H1 (cell line): Measurements from ENCODE around the gene SERPINB6. TPM values are rescaled to one million over a fixed set of nuclear protein-coding genes. Genes with fewer than 3 reads are reported as not detected.

Experiments
- CTCF ChIA-PET: fragments of 300-600 bp; sonication (Branson Sonifier 250); formaldehyde crosslinking; loops from one replicate; lab custom pipeline; 2021; ENCODE audit not compliant: partially characterized antibody; lab: Charles Lee
- POLR2A ChIA-PET: fragments of 300-600 bp; sonication (Branson Sonifier 250); formaldehyde crosslinking; loops from one replicate; lab custom pipeline; 2021; ENCODE audit warnings: inconsistent platforms; ENCODE audit not compliant: partially characterized antibody; lab: Charles Lee
- DNase-seq, 2 experiments: peaks; one replicate each; pipeline versions ENCODE4 v3.0.0 to v3.0.0-alpha.2; 2010 to 2022; ENCODE audit warnings: low spot score in 2 of 2, low read depth in 1 of 2, mixed read lengths in 1 of 2
- FAIRE-seq: peaks from 2 replicates; lab custom pipeline; 2011; peaks lifted over from hg19 to GRCh38; lab: Jason Lieb, UNC
- H2AFZ ChIP-seq: 2 replicates; pipeline ENCODE4 v1.8.1; 2012; ENCODE audit warnings: low read length, inconsistent platforms
- H2AK5ac ChIP-seq: 2 replicates; pipeline ENCODE4 v1.6.1; 2013; ENCODE audit warnings: low read depth, low read length
- H2BK120ac ChIP-seq: replicated peaks from 2 replicates; pipeline ENCODE3; 2013; ENCODE audit warnings: low read depth, low read length, inconsistent platforms
- H2BK12ac ChIP-seq: 2 replicates; pipeline ENCODE4 v1.6.1; 2013; ENCODE audit warnings: low read depth, low read length
- H2BK15ac ChIP-seq: 2 replicates; pipeline ENCODE4 v1.6.1; 2013; ENCODE audit warnings: low read length
- H2BK20ac ChIP-seq: 2 replicates; pipeline ENCODE4 v1.6.1; 2013; ENCODE audit warnings: low read length
- H2BK5ac ChIP-seq: 2 replicates; pipeline ENCODE4 v1.6.1; 2013; ENCODE audit warnings: low read depth, low read length
- H3K14ac ChIP-seq: 2 replicates; pipeline ENCODE4 v1.6.1; 2013; ENCODE audit warnings: inconsistent platforms; ENCODE audit not compliant: insufficient read length
- H3K18ac ChIP-seq: 2 replicates; pipeline ENCODE4 v1.6.1; 2013; ENCODE audit warnings: low read length; ENCODE audit errors: extremely low read depth
- H3K23ac ChIP-seq: 2 replicates; pipeline ENCODE4 v1.6.1; 2013; ENCODE audit warnings: inconsistent platforms; ENCODE audit not compliant: insufficient read length
- H3K23me2 ChIP-seq: 2 replicates; pipeline ENCODE4 v1.6.1; 2013; ENCODE audit warnings: low read depth, low read length
- H3K27ac ChIP-seq: 2 replicates; pipeline ENCODE4 v1.6.1; 2011; ENCODE audit warnings: low read depth, low read length, inconsistent platforms
- H3K27me3 ChIP-seq, 4 experiments: replicated peaks in 1 of 4; 1 replicate in 1 of 4; 2 replicates in 3 of 4; pipeline versions ENCODE4 v1.6.1 to v1.8.1; 2011 to 2013; ENCODE audit warnings: low read length in 3 of 4, mild to moderate bottlenecking in 3 of 4, inconsistent platforms in 2 of 4, mixed read lengths in 2 of 4, moderate library complexity in 1 of 4; ENCODE audit not compliant: control insufficient read depth in 3 of 4, insufficient read depth in 3 of 4; ENCODE audit errors: extremely low read depth in 1 of 4
- H3K36me3 ChIP-seq, 4 experiments: 2 replicates each; pipeline versions ENCODE4 v1.6.1 to v1.8.1; 2011 to 2013; ENCODE audit warnings: mild to moderate bottlenecking in 4 of 4, low read length in 3 of 4, moderate library complexity in 2 of 4, control low read depth in 1 of 4, inconsistent platforms in 1 of 4; ENCODE audit not compliant: insufficient read depth in 4 of 4, control insufficient read depth in 2 of 4
- H3K4ac ChIP-seq: replicated peaks from 2 replicates; pipeline ENCODE3; 2013; ENCODE audit warnings: low read length, low read depth, mixed read lengths, inconsistent platforms; ENCODE audit not compliant: insufficient read length
- H3K4me1 ChIP-seq, 4 experiments: replicated peaks in 1 of 4; 1 replicate in 1 of 4; 2 replicates in 3 of 4; pipeline versions ENCODE4 v1.6.1 to v1.8.1; 2011 to 2013; ENCODE audit warnings: low read length in 3 of 4, inconsistent platforms in 2 of 4, mixed read lengths in 1 of 4; ENCODE audit not compliant: insufficient read depth in 4 of 4, control insufficient read depth in 3 of 4
- H3K4me2 ChIP-seq, 2 experiments: 2 replicates each; pipeline versions ENCODE4 v1.6.1 to v1.8.1; 2011 to 2013; ENCODE audit warnings: low read depth in 2 of 2, low read length in 2 of 2, control low read depth in 1 of 2, inconsistent platforms in 1 of 2, mild to moderate bottlenecking in 1 of 2; ENCODE audit not compliant: insufficient read depth in 1 of 2
- H3K4me3 ChIP-seq, 4 experiments: fragments of 200-600, 300-600 bp in 1 of 4; sonication (generic), shearing (Covaris generic), sonication (Bioruptor Twin) in 1 of 4; 2 replicates each; pipeline versions ENCODE4 v1.5.1 to v1.8.1; 2011 to 2016; ENCODE audit warnings: low read length in 4 of 4, low read depth in 3 of 4, control low read depth in 2 of 4, inconsistent platforms in 2 of 4, mild to moderate bottlenecking in 2 of 4, mixed read lengths in 1 of 4, moderate library complexity in 1 of 4; ENCODE audit not compliant: insufficient read depth in 2 of 4; ENCODE audit errors: extremely low read depth in 1 of 4
- H3K56ac ChIP-seq: replicated peaks from 2 replicates; pipeline ENCODE3; 2013; ENCODE audit warnings: low read depth, mild to moderate bottlenecking, mixed read lengths, low read length, inconsistent platforms; ENCODE audit not compliant: insufficient read length
- H3K79me1 ChIP-seq: 2 replicates; pipeline ENCODE4 v1.6.1; 2013; ENCODE audit warnings: low read depth, low read length, control low read depth
- H3K79me2 ChIP-seq, 2 experiments: 2 replicates each; pipeline versions ENCODE4 v1.6.1 to v1.8.1; 2012 to 2013; ENCODE audit warnings: low read length in 2 of 2, mild to moderate bottlenecking in 2 of 2, inconsistent platforms in 1 of 2; ENCODE audit not compliant: insufficient read depth in 2 of 2, control insufficient read depth in 1 of 2
- H3K9ac ChIP-seq, 4 experiments: replicated peaks in 1 of 4; 1 replicate in 1 of 4; 2 replicates in 3 of 4; pipeline versions ENCODE4 v1.6.1 to v1.8.1; 2011 to 2013; ENCODE audit warnings: low read depth in 3 of 4, low read length in 3 of 4, control low read depth in 2 of 4, mild to moderate bottlenecking in 2 of 4, moderate library complexity in 2 of 4, inconsistent platforms in 1 of 4; ENCODE audit errors: extremely low read depth in 1 of 4
- H3K9me3 ChIP-seq, 2 experiments: 2 replicates each; pipeline versions ENCODE4 v1.6.1 to v1.8.1; 2012 to 2013; ENCODE audit warnings: mild to moderate bottlenecking in 2 of 2, moderate library complexity in 2 of 2, control low read depth in 1 of 2, inconsistent platforms in 1 of 2, low read depth in 1 of 2, low read length in 1 of 2, mixed read lengths in 1 of 2; ENCODE audit not compliant: insufficient read depth in 2 of 2
- H4K20me1 ChIP-seq, 2 experiments: replicated peaks in 1 of 2; 2 replicates each; pipeline versions ENCODE3 to v1.8.1; 2011 to 2013; ENCODE audit warnings: inconsistent platforms in 2 of 2, low read length in 2 of 2, mild to moderate bottlenecking in 1 of 2; ENCODE audit not compliant: insufficient read depth in 2 of 2, control insufficient read depth in 1 of 2
- H4K5ac ChIP-seq: 2 replicates; pipeline ENCODE4 v1.6.1; 2013; ENCODE audit warnings: low read length, low read depth, mixed read lengths, inconsistent platforms; ENCODE audit not compliant: insufficient read length
- H4K8ac ChIP-seq: 2 replicates; pipeline ENCODE4 v1.8.0; 2013; ENCODE audit warnings: mild to moderate bottlenecking, moderate library complexity, low read length, inconsistent platforms; ENCODE audit not compliant: insufficient read depth; ENCODE audit errors: extremely low read depth
- H4K91ac ChIP-seq: replicated peaks from 2 replicates; pipeline ENCODE3; 2013; ENCODE audit warnings: low read length, mixed read lengths, inconsistent platforms; ENCODE audit not compliant: insufficient read length
- CREB1 ChIP-seq: IDR thresholded peaks from 2 replicates; pipeline ENCODE4 v1.6.1; 2012; ENCODE audit warnings: inconsistent platforms
- JUN ChIP-seq: IDR thresholded peaks from 2 replicates; pipeline ENCODE4 v1.6.1; 2011; ENCODE audit warnings: low read depth, mild to moderate bottlenecking, improper control_type of control experiment, low read length
- KDM1A ChIP-seq: fragments of 200-600, 300-600 bp; sonication (generic); IDR thresholded peaks from 2 replicates; pipeline ENCODE4 v1.7.1; 2016; ENCODE audit warnings: mild to moderate bottlenecking, low read length, borderline replicate concordance
- MAFK ChIP-seq: IDR thresholded peaks from 2 replicates; pipeline ENCODE4 v1.6.1; 2012; ENCODE audit warnings: low read depth, mild to moderate bottlenecking, improper control_type of control experiment, low read length
- NRF1 ChIP-seq: IDR thresholded peaks from 2 replicates; pipeline ENCODE4 v1.6.1; 2011; ENCODE audit warnings: mild to moderate bottlenecking, low read depth, low read length, improper control_type of control experiment
- POLR2A ChIP-seq, 2 experiments: IDR thresholded peaks; 1 replicate in 1 of 2; 2 replicates in 1 of 2; pipeline ENCODE4 v1.6.1; 2011; ENCODE audit warnings: low read depth in 2 of 2, low read length in 2 of 2, mild to moderate bottlenecking in 2 of 2; ENCODE audit errors: control extremely low read depth in 1 of 2
- RAD21 ChIP-seq, 2 experiments: IDR thresholded peaks in 1 of 2; conservative IDR thresholded peaks in 1 of 2; 2 replicates each; pipeline ENCODE4 v1.6.1; 2011; ENCODE audit warnings: low read depth in 2 of 2, low read length in 2 of 2, improper control_type of control experiment in 1 of 2, inconsistent platforms in 1 of 2, mild to moderate bottlenecking in 1 of 2, moderate library complexity in 1 of 2
- SP1 ChIP-seq: IDR thresholded peaks from 2 replicates; pipeline ENCODE4 v1.6.1; 2011; ENCODE audit warnings: low read depth, low read length
- SP2 ChIP-seq: IDR thresholded peaks from 2 replicates; pipeline ENCODE4 v1.6.1; 2012; ENCODE audit warnings: mild to moderate bottlenecking, low read length, inconsistent platforms
- WGBS, 2 experiments: shearing (Covaris generic) in 1 of 2; methylation state at CpG; one replicate each; pipeline versions ENCODE4 v1.1.6 to v1.1.7; 2013 to 2015; ENCODE audit warnings: low lambda C conversion rate in 2 of 2, mixed read lengths in 2 of 2, inconsistent platforms in 1 of 2, low coverage in 1 of 2, missing lambda C conversion rate in 1 of 2; ENCODE audit not compliant: insufficient replicate concordance in 2 of 2, insufficient coverage in 1 of 2, insufficient read length in 1 of 2; ENCODE audit errors: extremely low coverage in 1 of 2, missing lambda C conversion rate in 1 of 2; 5-methylcytosine and 5-hydroxymethylcytosine counted together
- polyA plus RNA-seq, 7 experiments: library from polyadenylated mRNA; depleted of rRNA in 3 of 7; stranded (reverse) in 5 of 7; unstranded in 2 of 7; fragments of >200 nt in 5 of 7; fragments of 200-250 nt in 2 of 7; gene quantifications; 1 replicate in 5 of 7; 2 replicates in 1 of 7; 4 replicates in 1 of 7; pipeline versions ENCODE4 v1.2.1 to v1.2.3, GENCODE V29; 2011 to 2013; ENCODE audit warnings: missing spikeins in 2 of 7, mixed read lengths in 2 of 7
- total RNA-seq: library from RNA; stranded (reverse); fragmentation: NEBNext Ultra II Directional; extraction: Animal tissue kit (Norgen Biotek cat#: 25700); gene quantifications from 2 replicates; pipeline ENCODE4 v1.2.1, GENCODE V29; 2021
- TF ChIP-seq, protein P1 (sequence below): IDR thresholded peaks from 2 replicates; pipeline ENCODE4 v1.6.1; 2012; ENCODE audit warnings: inconsistent platforms
- TF ChIP-seq, protein P2 (sequence below): IDR thresholded peaks from 2 replicates; pipeline ENCODE4 v1.6.1; 2012; ENCODE audit warnings: low read length, inconsistent platforms

The SERPINB6 gene
- total and polyA plus RNA-seq, 2 of the 8 experiments (the other 6 are each of a cell fraction or from before 2014, with no cell fraction given), result 27.2 to 29.4 TPM

DNA sequence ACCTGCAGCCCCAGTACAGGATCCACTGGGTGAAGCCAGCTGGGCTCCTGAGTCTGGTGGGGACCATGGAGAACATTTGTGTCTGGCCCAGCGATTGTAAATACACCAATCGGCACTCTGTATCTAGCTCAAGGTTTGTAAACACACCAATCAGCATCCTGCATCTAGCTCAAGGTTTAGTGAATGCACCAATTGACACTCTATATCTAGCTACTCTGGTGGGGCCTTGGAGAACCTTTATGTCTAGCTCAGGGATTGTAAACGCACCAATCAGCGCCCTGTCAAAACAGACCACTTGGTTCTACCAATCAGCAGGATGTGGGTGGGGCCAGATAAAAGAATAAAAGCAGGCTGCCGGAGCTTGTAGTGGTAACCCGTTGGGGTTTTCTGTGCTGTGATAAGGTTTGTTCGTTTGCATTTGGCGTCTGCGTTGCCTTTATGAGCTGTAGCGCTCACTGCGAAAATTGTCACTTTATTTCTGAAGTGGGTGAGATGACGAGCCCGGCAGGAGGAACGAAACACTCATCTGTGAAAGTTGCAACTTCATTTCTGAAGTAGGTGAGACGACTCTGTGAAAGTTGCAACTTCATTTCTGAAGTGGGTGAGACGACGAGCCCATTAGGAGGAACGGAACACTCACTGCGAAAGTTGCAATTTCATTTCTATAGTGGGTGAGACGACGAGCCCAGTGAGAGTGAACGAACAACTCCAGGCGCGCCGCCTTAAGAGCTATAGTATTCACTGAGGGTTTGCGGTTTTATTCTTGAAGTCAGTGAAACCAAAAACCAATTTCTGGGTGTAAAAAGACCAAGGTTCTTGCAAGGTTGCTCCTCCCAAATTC, 31.1 kb downstream of the SERPINB6 start:
- Histone ChIP-seq H2AFZ (no peak overlapping the region), H3K14ac (no peak overlapping the region), H3K4me1 (no peaks in the 10 kb centered on the region; a peak in 2 of 7 replicates), H2BK5ac (no peak overlapping the region), H3K79me1 (no peaks in the 10 kb centered on the region), H2BK120ac (peak overlapping the region; percentile 28), H4K20me1 (no peaks in the 10 kb centered on the region), H3K4me3 (no peak overlapping the region), H3K56ac (no peak overlapping the region), H2BK20ac (no peak overlapping the region), H4K5ac (no peak overlapping the region), H2BK15ac (no peak overlapping the region), H3K27ac (no peak overlapping the region), H4K8ac (no peak overlapping the region), H3K9me3 (no peaks in the 10 kb centered on the region; a peak in 2 of 4 replicates), H3K23me2 (no peaks in the 10 kb centered on the region; the same call in 1 of the 2 replicates), H4K91ac (peak overlapping the region; percentile 76), H3K27me3 (no peaks in the 10 kb centered on the region; a peak in 1 of 7 replicates), H3K4me2 (no peak overlapping the region), H3K4ac (no peak overlapping the region), H3K36me3 (no peaks in the 10 kb centered on the region), H2BK12ac (no peak overlapping the region; the same call in 1 of the 2 replicates), H3K23ac (no peak overlapping the region), H3K9ac (no peak overlapping the region), H3K79me2 (no peaks in the 10 kb centered on the region), H3K18ac (no peak overlapping the region), H2AK5ac (no peak overlapping the region)
- DNase-seq, result peak in 1 of 2 experiments; percentile 33
- ChIA-PET POLR2A (interaction anchor here (1.0 to 1.2 kb wide), 2 partner anchors 10 to 90 kb away, joined by 3 to 4 read pairs; no protein-coding TSS in a partner anchor), CTCF (interaction anchor here (0.6 to 20.6 kb wide), 9 partner anchors 4 to 304 kb away, joined by 3 to 293 read pairs (median 3); no protein-coding TSS in a partner anchor)
- WGBS, 2 experiments, result 91% methylated on average over 26 of the region's 26 CpGs; no CpG with 5 or more reads in 1 of the 2 experiments
- no peak for FAIRE-seq
- TF ChIP-seq, protein P1, sequence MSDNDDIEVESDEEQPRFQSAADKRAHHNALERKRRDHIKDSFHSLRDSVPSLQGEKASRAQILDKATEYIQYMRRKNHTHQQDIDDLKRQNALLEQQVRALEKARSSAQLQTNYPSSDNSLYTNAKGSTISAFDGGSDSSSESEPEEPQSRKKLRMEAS, result no peak
- TF ChIP-seq CREB1 (no peak), KDM1A (no peak), JUN (no peak), NRF1 (no peak), RAD21 (IDR thresholded peaks at IDR 0.05 in 1 of 2, conservative IDR thresholded peaks at IDR 0.05 in 1 of 2; ENCODE audit: low read depth in 2 of 2, low read length in 2 of 2) (no peak), POLR2A (IDR thresholded peaks at IDR 0.05; ENCODE audit: control extremely low read depth in 1 of 2, low read depth in 2 of 2, low read length in 2 of 2) (no peak), SP2 (no peak), SP1 (no peak), MAFK (no peak)
- TF ChIP-seq, protein P2, sequence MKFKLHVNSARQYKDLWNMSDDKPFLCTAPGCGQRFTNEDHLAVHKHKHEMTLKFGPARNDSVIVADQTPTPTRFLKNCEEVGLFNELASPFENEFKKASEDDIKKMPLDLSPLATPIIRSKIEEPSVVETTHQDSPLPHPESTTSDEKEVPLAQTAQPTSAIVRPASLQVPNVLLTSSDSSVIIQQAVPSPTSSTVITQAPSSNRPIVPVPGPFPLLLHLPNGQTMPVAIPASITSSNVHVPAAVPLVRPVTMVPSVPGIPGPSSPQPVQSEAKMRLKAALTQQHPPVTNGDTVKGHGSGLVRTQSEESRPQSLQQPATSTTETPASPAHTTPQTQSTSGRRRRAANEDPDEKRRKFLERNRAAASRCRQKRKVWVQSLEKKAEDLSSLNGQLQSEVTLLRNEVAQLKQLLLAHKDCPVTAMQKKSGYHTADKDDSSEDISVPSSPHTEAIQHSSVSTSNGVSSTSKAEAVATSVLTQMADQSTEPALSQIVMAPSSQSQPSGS, result no peak
